LNCAP (cell line): ENCODE measurements around the gene MACROD2.

Experiments
- TF ChIP-seq, protein P1 (sequence below): fragments of 450-650 bp; IDR thresholded peaks from 2 replicates; pipeline ENCODE4 v1.5.1; 2017; ENCODE audit warnings: mild to moderate bottlenecking

The MACROD2 gene

GRCh38 chr20:14555676-14556075, 560.4 kb downstream of the MACROD2 start:
- TF ChIP-seq, protein P1, sequence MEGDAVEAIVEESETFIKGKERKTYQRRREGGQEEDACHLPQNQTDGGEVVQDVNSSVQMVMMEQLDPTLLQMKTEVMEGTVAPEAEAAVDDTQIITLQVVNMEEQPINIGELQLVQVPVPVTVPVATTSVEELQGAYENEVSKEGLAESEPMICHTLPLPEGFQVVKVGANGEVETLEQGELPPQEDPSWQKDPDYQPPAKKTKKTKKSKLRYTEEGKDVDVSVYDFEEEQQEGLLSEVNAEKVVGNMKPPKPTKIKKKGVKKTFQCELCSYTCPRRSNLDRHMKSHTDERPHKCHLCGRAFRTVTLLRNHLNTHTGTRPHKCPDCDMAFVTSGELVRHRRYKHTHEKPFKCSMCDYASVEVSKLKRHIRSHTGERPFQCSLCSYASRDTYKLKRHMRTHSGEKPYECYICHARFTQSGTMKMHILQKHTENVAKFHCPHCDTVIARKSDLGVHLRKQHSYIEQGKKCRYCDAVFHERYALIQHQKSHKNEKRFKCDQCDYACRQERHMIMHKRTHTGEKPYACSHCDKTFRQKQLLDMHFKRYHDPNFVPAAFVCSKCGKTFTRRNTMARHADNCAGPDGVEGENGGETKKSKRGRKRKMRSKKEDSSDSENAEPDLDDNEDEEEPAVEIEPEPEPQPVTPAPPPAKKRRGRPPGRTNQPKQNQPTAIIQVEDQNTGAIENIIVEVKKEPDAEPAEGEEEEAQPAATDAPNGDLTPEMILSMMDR: no peak

DNA sequence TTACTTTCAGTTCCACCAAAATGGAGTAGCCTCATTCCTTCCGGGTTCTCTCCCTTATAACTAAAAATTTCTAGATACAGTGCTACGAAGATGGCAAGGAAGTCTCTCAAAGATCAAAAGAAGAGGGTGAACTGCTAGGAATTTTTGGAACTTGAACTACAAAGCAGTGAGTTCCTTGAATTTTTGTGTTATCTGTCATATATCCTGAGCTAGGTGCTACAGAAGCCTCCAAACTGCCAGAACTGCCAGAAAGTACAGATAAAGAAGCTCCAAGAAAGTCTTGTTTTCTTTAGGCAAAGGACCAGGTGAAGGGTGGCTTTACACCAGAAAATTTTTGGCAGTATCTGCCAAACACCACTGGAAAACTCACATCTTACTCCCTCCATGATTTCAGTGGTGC, 560.9 kb downstream of the MACROD2 start:
- TF ChIP-seq, protein P1: no peak

GRCh38 chr20:14559612-14560011, 564.3 kb downstream of the MACROD2 start:
- TF ChIP-seq, protein P1: no peak

DNA sequence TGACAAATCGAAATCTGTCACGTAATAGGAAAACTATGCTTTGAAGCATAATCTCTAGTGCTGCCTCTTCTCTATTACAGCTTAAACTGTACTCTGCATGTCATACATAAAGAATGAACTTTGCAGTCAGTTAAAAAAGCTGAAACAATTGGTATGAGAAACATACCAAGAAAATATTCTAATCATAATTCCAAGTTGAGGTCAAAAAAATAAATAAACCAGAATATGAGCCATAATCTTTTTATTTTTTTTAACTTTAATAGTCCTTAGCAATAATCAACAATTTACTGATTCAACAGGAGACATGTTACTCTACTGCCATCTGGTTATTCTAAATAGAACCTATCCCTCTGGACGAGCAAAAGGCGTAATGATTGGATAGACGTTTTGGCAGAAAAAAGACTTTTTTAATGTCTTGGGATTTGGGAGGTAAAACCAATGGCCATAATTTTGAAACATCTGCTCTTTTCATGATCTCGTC, 566.5 kb downstream of the MACROD2 start:
- TF ChIP-seq, protein P1: 0 out of 2 replicates have a peak, but pooled peaks have one; percentile 24

GRCh38 chr20:14562981-14563380, 567.7 kb downstream of the MACROD2 start:
- TF ChIP-seq, protein P1: no peak

DNA sequence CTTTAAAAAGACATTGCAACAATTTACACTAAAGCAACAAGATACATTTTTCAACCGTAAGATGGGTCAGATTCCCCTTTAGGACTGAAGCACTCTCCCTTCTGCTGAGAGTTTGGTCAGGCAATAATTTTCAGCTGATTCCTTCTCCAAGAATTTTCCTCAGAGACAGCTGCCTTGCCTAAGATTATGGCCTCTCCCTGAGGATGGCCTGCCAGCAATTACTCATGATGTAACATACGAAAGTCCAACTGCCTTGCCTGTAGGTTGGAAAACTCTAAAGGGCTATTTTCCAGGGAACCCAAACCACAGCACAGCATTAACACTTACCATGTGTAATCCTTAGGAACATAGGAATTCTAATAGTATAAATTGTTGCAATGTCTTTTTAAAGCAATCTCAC, 571.2 kb downstream of the MACROD2 start:
- TF ChIP-seq, protein P1: no peak

- TF ChIP-seq, protein P1: no peak
Observed at GRCh38 chr20:14568225-14568624, 572.9 kb downstream of the MACROD2 start.

- TF ChIP-seq, protein P1: no peak
Observed at GRCh38 chr20:14568701-14569100, 573.4 kb downstream of the MACROD2 start.
